ENCODE data around the gene CEP192.
A peak's percentile ranks its signal among the peaks of the same experiment; 100 is the strongest.

The CEP192 gene, protein sequence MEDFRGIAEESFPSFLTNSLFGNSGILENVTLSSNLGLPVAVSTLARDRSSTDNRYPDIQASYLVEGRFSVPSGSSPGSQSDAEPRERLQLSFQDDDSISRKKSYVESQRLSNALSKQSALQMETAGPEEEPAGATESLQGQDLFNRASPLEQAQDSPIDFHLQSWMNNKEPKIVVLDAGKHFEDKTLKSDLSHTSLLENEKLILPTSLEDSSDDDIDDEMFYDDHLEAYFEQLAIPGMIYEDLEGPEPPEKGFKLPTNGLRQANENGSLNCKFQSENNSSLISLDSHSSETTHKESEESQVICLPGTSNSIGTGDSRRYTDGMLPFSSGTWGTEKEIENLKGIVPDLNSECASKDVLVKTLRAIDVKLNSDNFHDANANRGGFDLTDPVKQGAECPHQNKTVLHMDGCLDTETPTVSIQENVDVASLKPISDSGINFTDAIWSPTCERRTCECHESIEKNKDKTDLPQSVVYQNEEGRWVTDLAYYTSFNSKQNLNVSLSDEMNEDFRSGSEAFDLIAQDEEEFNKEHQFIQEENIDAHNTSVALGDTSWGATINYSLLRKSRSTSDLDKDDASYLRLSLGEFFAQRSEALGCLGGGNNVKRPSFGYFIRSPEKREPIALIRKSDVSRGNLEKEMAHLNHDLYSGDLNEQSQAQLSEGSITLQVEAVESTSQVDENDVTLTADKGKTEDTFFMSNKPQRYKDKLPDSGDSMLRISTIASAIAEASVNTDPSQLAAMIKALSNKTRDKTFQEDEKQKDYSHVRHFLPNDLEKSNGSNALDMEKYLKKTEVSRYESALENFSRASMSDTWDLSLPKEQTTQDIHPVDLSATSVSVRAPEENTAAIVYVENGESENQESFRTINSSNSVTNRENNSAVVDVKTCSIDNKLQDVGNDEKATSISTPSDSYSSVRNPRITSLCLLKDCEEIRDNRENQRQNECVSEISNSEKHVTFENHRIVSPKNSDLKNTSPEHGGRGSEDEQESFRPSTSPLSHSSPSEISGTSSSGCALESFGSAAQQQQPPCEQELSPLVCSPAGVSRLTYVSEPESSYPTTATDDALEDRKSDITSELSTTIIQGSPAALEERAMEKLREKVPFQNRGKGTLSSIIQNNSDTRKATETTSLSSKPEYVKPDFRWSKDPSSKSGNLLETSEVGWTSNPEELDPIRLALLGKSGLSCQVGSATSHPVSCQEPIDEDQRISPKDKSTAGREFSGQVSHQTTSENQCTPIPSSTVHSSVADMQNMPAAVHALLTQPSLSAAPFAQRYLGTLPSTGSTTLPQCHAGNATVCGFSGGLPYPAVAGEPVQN (N-terminal part only)

GRCh38 chr18:12990967-12991820 is at the start of gene CEP192:
Gene CEP192 (plus strand): TSS chr18:12991362. CDS start chr18:12999425, 8,063 bp downstream.
- DNase-seq (ENCODE audit: insufficient read length, low spot score) (no peak), FAIRE-seq (no peak)
- no peak for TF ChIP-seq CTCF (IDR thresholded peaks at IDR 0.05; ENCODE audit: insufficient read depth, missing control alignments)

DNA sequence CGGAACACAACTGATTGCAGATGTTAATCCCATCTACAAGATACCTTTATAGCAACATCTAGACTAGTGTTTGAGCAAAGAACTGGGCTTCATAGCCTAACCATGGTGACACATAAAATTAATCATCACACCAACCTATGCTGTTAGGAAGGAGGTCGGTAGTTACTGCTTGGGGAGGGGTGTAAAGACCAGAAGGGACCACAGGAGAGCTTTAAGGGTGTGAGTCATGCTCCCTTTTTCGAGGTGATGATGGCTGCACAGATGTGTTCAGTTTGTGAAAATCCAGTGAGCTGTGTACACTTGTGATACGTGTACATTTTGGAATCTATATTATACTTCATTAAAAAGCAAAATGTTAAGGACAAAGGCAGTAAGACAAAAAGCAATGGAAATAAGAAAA is 47.9 kb upstream of the CEP192 start:
- DNase-seq (ENCODE audit: insufficient read length, low spot score), result no peak
- no peak for FAIRE-seq
- no peak for TF ChIP-seq CTCF (IDR thresholded peaks at IDR 0.05; ENCODE audit: insufficient read depth, missing control alignments)

DNA sequence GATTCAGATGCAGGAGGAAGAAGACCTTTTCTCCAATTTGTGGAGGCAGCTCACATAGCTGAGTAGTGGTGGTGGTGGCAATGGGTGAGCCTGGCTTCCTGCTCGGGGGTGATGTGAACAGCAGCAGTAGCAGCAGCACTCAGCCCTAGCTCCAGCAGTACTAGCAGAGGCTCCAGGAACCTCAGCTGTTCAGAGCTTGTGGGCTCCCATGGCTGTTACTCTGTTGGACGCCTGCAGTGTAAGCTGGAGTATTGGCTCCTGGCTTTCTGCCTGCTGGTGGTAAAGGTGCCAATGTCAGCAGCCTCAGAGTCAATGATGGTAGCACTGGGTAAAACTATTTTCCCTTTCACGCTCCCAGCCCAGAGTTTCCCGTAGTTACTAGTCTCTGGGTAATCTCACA is 46.5 kb upstream of the CEP192 start:
- no peak for DNase-seq (ENCODE audit: insufficient read length, low spot score)
- TF ChIP-seq CTCF (IDR thresholded peaks at IDR 0.05; ENCODE audit: insufficient read depth, missing control alignments), result no peak
- no peak for FAIRE-seq

DNA sequence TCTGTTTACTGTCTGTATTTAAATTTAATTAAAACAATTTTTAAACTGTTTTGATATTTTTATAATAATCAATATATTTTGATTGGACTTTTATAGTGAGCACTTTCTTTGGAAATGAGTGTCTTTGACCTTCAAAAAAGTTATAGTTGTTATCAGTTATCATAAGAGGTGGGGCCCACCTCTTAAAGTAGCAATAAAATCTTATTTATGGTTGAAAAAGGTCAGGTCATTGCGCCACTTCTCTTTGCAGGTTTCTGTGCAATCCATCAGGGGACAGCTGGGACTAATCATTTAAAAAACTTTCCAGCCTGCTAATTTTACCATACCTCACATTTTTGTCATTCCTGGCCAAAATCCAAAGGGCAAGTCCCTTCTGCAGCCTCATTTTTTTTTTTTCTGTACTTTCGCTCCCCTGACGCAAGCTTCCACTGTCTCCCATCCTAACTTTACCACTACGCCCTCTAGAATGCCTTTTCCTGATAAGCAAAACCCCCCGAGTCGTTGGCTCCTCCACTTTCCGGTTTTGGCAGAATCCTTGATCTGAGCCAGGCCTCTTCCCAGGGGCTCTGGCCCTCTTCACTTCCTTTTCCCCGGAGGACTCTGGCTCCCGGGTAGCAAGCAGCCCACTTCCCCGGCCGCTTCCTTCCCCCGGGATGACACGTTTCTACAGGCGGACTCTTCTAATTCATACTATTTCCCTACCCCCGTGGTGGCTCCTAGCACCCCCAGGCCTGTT is 44.4 kb upstream of the CEP192 start:
- DNase-seq (ENCODE audit: insufficient read length, low spot score), result no peak
- FAIRE-seq, result no peak
- TF ChIP-seq CTCF (IDR thresholded peaks at IDR 0.05; ENCODE audit: insufficient read depth, missing control alignments), result peak; percentile 6

- TF ChIP-seq CTCF (IDR thresholded peaks at IDR 0.05; ENCODE audit: insufficient read depth, missing control alignments), result no peak
- FAIRE-seq (no peak), DNase-seq (ENCODE audit: insufficient read length, low spot score) (peak; percentile 57)
Measured at GRCh38 chr18:12947285-12948049, 43.7 kb upstream of the CEP192 start, which contains the start of gene SEH1L. Gene SEH1L (plus strand): TSS chr18:12948011. CDS start chr18:12948122, 111 bp downstream.

Data from D721Med (cell line).